GM21576 (cell line): ENCODE measurements around the gene PYGO2.
"Not testable (repeated sequence)": the region's sequence is repeated elsewhere in the genome, so short reads cannot be mapped to it uniquely, and the experiment has no call there.

Source experiments
- ATAC-seq: cut with Tn5 transposase; IDR thresholded peaks from one replicate; pipeline ENCODE4 v1.9.1; 2021; ENCODE audit warnings: mild to moderate bottlenecking, moderate library complexity; ENCODE audit not compliant: unreplicated experiment

Gene PYGO2

GRCh38 chr1:154982897-154983648, 21.5 kb upstream of the PYGO2 start, which contains the start of gene FLAD1:
FLAD1 (plus strand) TSS chr1:154983344; CDS start chr1:154983695, 351 bp downstream.
- ATAC-seq: peak; percentile 96

DNA sequence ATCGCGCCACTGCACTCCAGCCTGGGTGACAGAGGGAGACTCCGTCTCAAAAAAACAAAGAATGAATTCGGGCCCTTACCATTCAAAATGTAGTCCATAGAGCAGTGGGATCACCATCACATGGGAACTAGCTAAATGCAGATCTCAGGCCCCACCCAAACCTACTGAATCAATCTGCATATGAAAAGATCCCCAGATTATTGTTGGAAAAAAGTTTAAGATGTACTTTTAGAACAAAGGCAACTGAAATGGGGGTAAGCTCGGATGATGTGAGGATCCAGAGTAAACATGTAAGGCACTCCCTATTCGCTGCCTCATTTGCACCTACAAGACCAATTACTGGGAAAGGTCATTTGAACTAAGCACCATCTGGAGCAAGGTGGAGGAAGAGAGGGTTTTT, 20.8 kb upstream of the PYGO2 start:
- no peak for ATAC-seq

- ATAC-seq: no peak
Measured at GRCh38 chr1:154978360-154978759, 16.8 kb upstream of the PYGO2 start.

- ATAC-seq: not testable (repeated sequence)
Measured at GRCh38 chr1:154977762-154978161, 16.2 kb upstream of the PYGO2 start.

DNA sequence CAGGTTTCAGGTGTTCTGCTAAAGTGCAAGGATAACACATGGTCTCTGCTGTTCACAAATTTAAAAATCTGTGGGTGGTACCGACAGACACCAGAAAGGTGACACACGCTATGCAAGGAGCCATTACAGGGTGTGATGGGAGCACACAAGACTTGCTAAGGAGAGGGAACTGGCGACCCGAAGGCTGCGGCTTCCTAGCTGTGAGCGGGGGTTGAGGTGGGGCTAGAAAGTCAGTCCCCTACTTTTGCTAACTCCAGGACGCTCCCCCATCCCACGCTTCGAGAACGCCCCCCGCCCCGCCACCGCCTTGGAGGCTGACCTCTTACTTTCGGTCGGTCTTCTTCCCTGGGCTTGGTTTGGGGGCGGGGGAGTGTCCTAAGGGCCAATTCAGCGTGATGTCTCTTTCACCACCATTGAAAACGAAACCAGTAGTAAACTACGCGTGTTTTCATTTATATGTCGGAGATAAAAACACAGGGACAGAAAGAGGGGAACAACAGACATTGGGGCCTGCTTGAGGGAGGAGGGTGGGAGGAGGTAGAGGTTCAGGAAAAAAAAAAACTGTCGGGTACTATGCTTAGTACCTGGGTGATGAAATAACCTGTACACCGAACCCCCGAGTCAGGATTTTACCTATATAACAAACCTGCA, 14.0 kb upstream of the PYGO2 start:
- ATAC-seq: no peak

GRCh38 chr1:154974808-154975408, 13.3 kb upstream of the PYGO2 start:
- peak; percentile 34 for ATAC-seq

GRCh38 chr1:154974102-154974807, 12.7 kb upstream of the PYGO2 start, which contains the start of gene CKS1B:
CKS1B (plus strand) TSS chr1:154974681; CDS start chr1:154974746, 65 bp downstream.
- peak; percentile 73 for ATAC-seq

- ATAC-seq: peak; percentile 22
Measured at GRCh38 chr1:154973344-154974101, 11.9 kb upstream of the PYGO2 start.

- no peak for ATAC-seq
Measured at GRCh38 chr1:154972517-154973343, 11.1 kb upstream of the PYGO2 start.

- no peak for ATAC-seq
Measured at GRCh38 chr1:154972213-154972516, 10.6 kb upstream of the PYGO2 start.

GRCh38 chr1:154971341-154971998, 9.9 kb upstream of the PYGO2 start:
- ATAC-seq: no peak

DNA sequence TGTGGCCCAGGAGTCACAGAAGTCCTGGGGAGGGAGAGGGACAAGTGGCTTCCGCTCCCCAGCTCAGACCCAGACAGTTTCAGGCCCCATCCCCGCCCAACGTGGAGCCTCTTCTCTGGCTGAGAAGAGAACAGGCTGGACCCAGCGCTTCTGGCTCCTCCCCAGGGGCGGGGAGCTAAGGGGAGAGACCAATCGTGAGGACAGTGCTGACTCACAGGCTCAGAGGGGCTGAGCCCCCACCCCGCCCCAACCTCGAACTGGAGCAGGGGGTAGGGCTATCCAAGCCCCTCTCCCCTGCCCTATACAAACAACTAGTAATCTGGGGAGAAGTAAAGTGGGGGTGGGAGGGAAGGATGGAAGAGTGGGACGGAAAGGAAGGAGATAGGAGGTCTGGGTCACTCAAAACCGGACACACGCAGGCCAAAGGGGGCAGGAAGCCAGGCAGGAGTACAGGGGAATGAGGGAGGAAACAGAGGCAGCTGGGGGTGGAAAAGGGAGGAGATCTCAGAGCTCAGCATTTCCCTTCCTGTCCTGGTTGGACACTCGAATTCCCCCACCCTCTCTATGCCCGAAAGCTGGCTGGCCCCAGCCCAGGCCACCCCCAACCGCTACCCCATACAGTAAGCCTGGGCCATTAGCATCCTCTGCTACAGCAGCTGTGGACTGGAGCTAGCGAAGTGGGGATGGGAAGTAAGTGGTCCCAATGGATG, 9.2 kb upstream of the PYGO2 start, which contains the start of gene SHC1:
Gene SHC1 (minus strand): TSS at position 117 of the 710 bp plus-strand sequence. CDS start 221 bp downstream, outside the sequence.
- ATAC-seq: no peak

DNA sequence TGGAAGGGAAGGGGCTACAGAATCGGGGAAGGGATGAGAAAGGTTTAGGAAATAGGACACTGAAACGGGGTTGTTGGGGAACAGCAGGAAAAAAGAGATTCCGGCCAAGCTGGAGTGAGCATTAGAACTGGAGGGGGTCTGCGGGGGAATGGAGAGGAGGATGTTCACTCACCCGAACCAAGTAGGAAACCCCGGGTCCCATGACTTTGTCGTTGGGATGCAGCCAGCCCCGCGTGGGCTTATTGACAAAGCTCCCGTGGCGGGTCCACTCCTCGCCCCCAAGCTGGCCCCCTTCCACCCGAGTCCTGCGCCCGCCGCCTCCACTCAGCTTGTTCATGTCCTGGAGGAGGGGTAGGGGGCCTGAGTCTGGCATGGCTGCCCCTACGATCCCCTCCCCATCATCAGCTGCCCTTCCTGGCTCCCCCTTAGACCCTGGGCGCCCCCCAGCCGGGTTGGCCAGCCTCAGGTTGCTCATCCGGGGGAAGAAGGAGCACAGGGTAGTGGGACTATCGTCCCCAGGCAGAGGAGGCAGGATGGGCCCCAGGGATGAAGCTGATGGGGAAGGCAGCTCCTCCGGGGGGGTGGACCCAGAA, 8.4 kb upstream of the PYGO2 start:
- no peak for ATAC-seq

DNA sequence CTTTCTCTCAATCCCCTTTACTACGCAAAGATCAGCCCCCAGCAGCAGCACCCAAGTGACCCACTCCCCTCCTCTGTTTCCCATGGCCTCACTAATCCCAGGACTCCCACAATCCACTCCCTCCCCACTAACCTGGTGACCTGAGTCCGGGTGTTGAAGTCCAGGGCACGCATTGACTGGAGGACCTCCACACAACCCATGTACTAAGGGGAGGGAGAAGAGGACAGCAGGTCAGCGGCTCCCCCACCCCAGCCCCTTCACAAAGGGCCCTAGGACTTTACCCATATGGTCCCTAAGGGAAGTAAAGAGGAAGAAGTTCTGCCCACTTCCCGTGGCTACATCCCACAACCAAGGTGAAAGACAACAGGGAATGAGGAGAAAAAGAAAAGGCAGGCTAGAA, 7.7 kb upstream of the PYGO2 start:
- ATAC-seq: no peak

DNA sequence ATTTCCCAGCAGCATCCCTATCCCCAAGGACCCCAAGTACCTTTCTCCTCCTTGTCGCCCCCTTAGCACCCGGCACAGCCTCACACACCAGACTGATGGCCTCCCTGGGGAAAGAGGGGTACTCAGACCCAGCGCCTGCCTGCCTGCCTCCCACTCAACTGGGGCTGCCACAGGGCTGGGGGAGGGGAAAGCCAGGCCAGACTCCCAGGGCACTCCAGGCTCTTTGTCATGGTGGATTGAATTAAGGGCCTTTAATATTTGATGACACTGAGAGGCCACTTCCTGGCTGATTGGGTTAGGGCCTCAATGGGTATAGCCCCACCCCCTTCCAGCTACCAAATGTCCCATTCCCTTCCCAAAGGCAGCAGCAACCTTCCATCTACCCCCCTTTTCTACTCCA, 7.1 kb upstream of the PYGO2 start:
- ATAC-seq: no peak

- ATAC-seq: no peak
Measured at GRCh38 chr1:154967331-154967950, 5.9 kb upstream of the PYGO2 start.

DNA sequence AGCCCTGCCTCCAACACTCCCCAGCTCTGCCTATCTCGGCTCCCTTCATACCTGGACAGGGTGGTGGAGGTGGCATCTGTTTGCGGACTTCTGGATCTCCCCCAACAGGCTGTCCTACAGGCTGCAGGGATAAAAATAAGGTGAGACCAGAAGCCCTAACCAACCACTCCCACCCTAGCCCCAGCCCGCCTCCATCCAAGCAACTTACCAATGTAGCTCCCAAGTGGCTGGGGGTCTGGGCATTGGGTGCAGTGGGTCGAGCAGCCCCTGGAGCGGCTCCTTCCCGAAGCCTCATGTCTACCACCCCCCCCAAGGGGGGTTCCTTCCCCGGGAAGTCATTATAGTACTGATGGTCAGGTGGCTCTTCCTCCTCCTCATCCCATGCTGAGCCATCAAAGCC, 4.5 kb upstream of the PYGO2 start:
- ATAC-seq: no peak

- no peak for ATAC-seq
Measured at GRCh38 chr1:154964359-154964758, 2.8 kb upstream of the PYGO2 start.
